ENCODE results near the gene VIPR2.
A peak's percentile ranks its signal among the peaks of the same experiment; 100 is the strongest.

The VIPR2 gene

GRCh38 chr7:159036916-159037605 lies 107.6 kb downstream of the VIPR2 start:
- no peak for DNase-seq

GRCh38 chr7:159035571-159036073 lies 109.0 kb downstream of the VIPR2 start:
- no peak for DNase-seq

GRCh38 chr7:159034988-159035387 lies 109.7 kb downstream of the VIPR2 start:
- no peak for DNase-seq

- DNase-seq: no peak
These were observed 110.3 kb downstream of the VIPR2 start for GRCh38 chr7:159034394-159034793.

GRCh38 chr7:159033956-159034355 lies 110.7 kb downstream of the VIPR2 start:
- DNase-seq: no peak

- DNase-seq: no peak
These were observed 111.2 kb downstream of the VIPR2 start for GRCh38 chr7:159033473-159033825.

- no peak for DNase-seq
These were observed 111.8 kb downstream of the VIPR2 start for GRCh38 chr7:159032753-159033472.

- DNase-seq: no peak
These were observed 112.3 kb downstream of the VIPR2 start for GRCh38 chr7:159032322-159032721.

- no peak for DNase-seq
These were observed 112.9 kb downstream of the VIPR2 start for GRCh38 chr7:159031750-159032149.

GRCh38 chr7:159031135-159031701 lies 113.4 kb downstream of the VIPR2 start:
- DNase-seq: no peak

GRCh38 chr7:159030490-159031134 lies 114.1 kb downstream of the VIPR2 start:
- DNase-seq: peak in 1 of 2 donors; percentile 3

- DNase-seq: no peak
These were observed 115.9 kb downstream of the VIPR2 start for GRCh38 chr7:159028508-159029401.

GRCh38 chr7:159027789-159028507 lies 116.7 kb downstream of the VIPR2 start:
- DNase-seq: no peak

- DNase-seq: no peak
These were observed 117.4 kb downstream of the VIPR2 start for GRCh38 chr7:159027056-159027788.

GRCh38 chr7:159026271-159027055 lies 118.2 kb downstream of the VIPR2 start:
- no peak for DNase-seq

GRCh38 chr7:159025161-159025779 lies 119.4 kb downstream of the VIPR2 start:
- no peak for DNase-seq

GRCh38 chr7:159024280-159024951 lies 120.3 kb downstream of the VIPR2 start:
- no peak for DNase-seq

GRCh38 chr7:159023746-159024145 lies 120.9 kb downstream of the VIPR2 start:
- no peak for DNase-seq

- DNase-seq: no peak
These were observed 121.5 kb downstream of the VIPR2 start for GRCh38 chr7:159023206-159023605.
